Lung microvascular endothelial cell (primary cell): Measurements from ENCODE around the gene ATRN. TPM values are rescaled to one million over a fixed set of nuclear protein-coding genes. Genes with fewer than 3 reads are reported as not detected.
"Not testable (repeated sequence)": the region's sequence is repeated elsewhere in the genome, so short reads cannot be mapped to it uniquely, and the experiment has no call there.

ENCODE experiments used
- DNase-seq, 2 donors: peaks; one replicate each; pipeline versions ENCODE4 v3.0.0 to v3.0.0-alpha.2; 2010; ENCODE audit warnings: low read depth in 2 of 2
- total RNA-seq: library from RNA; depleted of rRNA; stranded (reverse); fragments of >200 nt; gene quantifications from 2 replicates; pipeline ENCODE4 v1.2.1, GENCODE V29; 2014

Gene ATRN
- 20.9 and 25.2 TPM in 2 replicates for total RNA-seq

DNA sequence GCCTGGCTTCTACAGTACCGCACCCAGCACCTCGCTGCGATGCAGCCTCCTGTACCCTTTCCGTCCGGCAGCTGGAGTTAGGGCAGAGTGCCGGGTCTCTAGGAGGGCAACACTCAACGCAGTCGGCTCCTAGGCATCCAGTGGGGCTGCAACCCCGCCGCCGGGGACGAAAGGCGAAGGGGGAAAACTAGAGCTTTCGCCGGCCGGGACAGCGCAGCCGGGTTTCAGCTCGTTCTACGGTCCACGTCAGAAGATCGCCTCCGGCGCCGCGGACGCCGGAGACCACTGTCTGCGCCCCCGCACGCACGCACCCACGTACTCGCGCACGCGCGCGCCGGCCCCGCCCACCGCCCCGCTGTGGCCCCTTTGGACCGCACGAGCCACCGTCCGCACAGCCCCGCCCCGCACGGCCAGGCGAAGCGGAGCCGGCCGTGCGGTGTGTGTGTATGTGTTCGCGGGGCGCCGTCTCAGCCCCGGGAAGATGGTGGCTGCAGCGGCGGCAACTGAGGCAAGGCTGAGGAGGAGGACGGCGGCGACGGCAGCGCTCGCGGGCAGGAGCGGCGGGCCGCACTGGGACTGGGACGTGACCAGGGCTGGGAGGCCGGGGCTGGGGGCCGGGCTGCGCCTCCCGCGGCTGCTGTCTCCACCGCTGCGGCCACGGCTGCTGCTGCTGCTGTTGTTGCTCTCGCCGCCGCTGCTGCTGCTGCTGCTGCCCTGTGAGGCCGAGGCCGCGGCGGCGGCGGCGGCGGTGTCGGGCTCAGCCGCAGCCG, at the start of gene ATRN:
TSS of gene ATRN (plus strand) at position 392 of the 770 bp plus-strand sequence. CDS start at position 482, 90 bp downstream.
- DNase-seq = peak; percentile 93 to 95

GRCh38 chr20:3421985-3422384, 48.8 kb upstream of the ATRN start:
- no peak for DNase-seq

- DNase-seq = no peak
Measured at GRCh38 chr20:3423126-3423525, 47.7 kb upstream of the ATRN start.

DNA sequence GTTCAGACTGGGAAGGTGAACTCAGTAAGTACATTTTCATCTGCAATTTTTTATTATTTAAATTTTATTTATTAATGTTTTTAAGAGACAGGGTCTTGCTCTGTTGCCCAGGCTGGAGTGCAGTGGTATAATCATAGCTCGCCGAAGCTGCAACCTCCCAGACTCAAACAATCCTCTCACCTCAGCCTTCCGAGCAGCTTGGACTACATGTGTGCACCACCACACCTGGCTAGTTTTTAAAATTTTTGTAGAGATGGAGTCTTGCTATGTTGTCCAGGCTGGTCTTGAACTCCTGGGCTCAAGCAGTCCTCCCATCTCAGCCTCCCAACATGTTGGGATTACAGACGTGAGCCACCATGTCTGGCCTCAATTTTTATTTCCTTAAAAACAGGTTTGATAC, 44.1 kb upstream of the ATRN start:
- DNase-seq = not testable (repeated sequence)

GRCh38 chr20:3430376-3431069, 40.3 kb upstream of the ATRN start:
- peak in 1 of 2 donors; percentile 21 for DNase-seq

GRCh38 chr20:3431109-3431508, 39.7 kb upstream of the ATRN start:
- no peak for DNase-seq

- DNase-seq = no peak
Measured at GRCh38 chr20:3432844-3433243, 38.0 kb upstream of the ATRN start.

DNA sequence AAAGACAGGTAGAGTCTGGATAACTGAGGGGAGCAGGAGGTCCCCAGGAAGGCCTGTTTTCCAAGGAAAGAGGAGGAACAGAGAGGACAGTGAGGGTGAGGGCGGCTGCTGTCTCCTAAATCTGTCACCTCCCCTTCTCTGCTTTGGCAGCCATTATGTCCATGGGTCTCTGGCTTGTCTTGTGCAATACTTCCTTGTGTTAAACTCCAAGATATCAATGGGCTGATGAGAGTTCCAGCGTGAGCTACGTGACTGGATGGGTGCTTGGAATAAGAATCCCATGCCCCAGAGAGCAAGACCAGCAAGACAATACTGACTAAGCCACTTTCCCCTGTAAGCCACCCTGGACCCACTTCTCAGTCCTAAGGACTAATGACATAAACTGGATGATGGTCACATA, 37.1 kb upstream of the ATRN start:
- no peak for DNase-seq

- no peak for DNase-seq
Measured at GRCh38 chr20:3434232-3434631, 36.6 kb upstream of the ATRN start.

DNA sequence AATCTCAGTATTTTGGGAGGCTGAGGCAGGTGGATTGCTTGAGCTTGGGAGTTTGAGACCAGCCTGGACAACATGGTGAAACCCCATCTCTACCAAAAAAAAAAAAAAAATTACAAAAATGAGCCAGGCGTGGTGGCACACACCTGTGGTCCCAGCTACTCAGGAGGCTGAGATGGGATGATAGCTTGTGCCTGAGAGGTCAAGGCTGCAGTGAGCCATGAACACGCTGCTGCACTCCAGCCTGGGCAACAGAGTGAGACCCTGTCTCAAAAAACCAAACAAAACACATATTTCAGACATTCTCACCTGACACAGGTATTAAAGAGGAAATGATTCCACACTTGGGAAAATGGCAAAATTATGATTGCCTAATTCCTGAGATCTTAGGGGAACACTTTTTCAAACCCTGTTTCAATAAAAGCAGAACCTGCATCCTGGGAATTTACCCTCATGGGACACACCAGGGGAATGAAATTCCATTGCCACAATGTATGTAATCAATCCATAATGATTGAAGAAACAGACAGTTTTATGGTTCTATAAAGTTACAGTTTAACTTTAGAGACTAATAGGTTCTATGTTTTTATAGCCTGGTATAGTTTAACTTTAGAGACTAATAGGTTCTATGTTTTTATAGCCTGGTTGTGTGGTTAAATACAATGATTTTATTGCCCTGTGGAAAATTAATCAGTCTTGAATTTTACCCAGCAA, 33.8 kb upstream of the ATRN start:
- no peak for DNase-seq

DNA sequence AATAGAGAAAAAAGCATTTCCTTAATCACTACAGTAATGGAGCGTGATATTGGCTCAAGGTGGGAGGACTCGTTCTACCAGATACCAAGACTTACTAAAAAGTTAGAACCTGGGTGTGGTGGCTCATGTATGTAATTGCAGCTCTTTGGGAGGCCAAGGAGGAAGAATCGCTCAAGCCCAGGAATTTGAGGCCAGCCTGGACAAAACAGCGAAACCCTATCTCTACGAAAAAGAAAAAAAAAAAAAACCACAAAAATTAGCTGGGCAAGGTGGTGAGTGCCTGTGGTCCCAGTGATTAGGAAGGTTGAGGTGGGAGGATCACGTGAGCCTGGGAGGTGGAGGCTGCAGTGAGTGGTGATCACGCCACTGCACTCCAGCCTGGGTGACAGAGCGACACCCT, 24.0 kb upstream of the ATRN start:
- no peak for DNase-seq

DNA sequence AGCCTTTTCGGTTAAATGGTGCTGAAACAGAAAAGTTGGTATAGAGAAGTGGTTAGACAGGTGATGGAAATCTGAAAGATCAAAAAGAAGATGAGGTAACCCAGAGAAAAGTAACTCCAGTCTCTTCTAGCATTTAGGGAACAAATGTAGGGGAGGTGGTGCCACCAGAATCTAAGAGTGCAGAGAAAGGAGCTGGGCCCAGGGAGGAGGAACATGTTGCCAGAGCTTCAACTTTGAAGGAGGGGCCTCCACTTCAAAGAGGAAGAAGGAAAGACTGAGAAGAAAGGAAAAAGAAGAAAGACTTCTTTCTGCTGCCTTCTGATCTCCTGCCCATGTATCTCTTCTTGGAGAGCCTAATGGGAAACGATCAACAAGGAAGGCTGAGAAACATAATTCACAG, 23.5 kb upstream of the ATRN start:
- DNase-seq = no peak

DNA sequence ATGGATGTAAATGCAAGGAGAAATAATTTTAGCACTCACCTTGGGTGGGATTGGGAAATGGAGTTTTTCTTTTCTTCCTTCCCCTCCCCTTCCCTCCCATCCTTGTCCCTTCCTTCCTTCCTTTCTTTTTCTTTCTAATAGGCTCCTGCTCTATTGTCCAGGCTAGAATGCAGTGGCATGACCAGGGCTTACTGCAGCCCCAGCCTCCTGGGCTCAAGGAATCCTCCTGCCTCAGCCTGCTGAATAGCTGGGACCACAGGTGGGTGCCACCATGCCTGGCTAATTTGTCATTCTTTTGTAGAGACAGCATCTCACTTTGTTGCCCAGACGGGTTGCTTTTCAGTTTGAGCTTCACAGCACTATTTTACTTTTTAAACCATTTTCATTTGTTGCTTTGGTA, 21.5 kb upstream of the ATRN start:
- DNase-seq = no peak

DNA sequence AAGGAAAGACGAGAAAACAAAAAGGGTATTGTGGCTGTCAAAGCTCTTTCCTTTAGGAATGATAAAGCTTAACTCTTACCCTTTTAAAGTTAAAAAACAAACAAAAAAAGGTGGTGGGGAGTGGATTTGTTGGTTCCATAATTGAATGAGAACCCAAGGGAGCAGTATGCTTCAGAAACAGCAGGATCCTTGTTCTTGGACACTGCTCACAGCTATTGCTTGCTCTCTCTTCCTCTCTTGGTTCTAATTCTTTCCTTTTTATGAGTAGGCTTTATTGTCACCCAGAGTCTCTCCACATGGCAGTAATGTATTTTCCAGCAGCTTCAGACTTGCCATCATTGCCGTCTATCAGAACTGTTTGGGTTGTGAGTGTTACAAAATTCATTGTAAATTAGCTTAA, 18.7 kb upstream of the ATRN start:
- DNase-seq = no peak

GRCh38 chr20:3452690-3453089, 18.1 kb upstream of the ATRN start:
- DNase-seq = no peak

DNA sequence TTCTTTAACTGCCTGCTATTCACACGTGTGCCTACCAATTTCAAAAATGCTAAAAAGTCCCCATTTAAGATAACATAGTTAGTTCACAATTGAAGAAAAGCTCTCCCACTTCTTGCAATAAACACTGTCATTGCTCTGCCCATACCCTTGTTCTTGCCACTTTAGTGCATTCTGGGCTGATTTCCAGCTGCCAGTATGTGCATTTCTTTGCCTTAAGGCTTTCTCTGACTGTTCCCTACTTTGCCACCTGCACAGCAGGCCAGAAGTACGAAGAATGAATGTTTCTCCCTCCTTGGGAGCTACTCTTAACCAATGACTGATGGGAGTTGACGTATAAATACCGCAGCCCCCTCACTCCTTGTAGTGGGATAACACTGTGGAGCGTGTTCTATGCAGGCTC, 16.0 kb upstream of the ATRN start:
- DNase-seq = no peak

DNA sequence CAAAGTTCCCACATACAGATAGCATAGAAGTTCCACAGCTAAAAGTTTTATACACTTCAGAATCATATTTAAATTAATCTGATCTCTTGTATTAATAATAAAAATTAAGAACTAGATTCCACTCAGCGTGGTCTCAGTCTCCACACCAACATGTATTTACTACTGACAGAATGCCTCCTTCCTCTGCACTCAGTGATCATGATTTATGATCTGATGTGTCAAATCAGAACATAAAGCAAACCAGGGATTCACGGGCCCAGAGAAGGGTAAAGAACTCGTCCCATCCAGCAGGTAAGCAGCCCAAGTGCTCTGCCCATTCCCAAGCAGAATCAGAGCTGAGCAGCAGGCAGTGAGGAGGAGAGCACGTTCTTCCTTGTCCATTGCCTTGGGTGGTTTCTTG, 14.2 kb upstream of the ATRN start:
- no peak for DNase-seq

DNA sequence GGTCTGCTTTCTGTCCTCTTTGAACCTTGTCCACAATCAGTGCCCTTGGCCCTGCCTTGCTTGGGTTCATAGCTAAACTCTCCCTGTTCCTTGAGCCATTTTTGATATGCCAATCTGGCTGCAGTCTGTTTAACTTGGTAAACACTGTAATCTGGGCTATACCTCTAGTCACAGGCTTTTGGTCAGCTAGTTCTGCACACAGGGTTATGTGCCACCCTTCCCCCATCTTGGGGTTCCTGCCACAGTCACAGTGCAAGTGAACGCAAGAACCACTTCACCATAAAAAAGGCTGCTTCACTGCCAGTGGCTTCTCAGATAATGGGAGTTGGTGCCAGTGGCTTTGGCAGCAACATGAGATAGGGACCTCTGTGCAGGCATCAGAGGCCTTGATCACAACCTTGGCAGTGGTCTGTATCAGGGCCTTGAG, 10.9 kb upstream of the ATRN start:
- DNase-seq = no peak

GRCh38 chr20:3461211-3461771, 9.5 kb upstream of the ATRN start:
- peak; percentile 24 to 52 for DNase-seq

GRCh38 chr20:3461911-3462677, 8.7 kb upstream of the ATRN start:
- no peak for DNase-seq

- no peak for DNase-seq
Measured at GRCh38 chr20:3464166-3464565, 6.7 kb upstream of the ATRN start.
